ENCODE measurements around the gene NIPBL. TPM values are rescaled to one million over a fixed set of nuclear protein-coding genes. Genes with fewer than 3 reads are reported as not detected.

The NIPBL gene
- total RNA-seq, 1 experiment from 2014 or later = 61.3 TPM

GRCh38 chr5:36950586-36951457, 74.3 kb downstream of the NIPBL start:
- H3K9me3 ChIP-seq (ENCODE audit: control insufficient read depth, low read depth, low read length) = no peaks in the 10 kb centered on the region
- peaks cover 3 to 10% (median 7%) of the 10 kb centered on the region in 3 experiments; a peak in 5 of 7 replicates for H3K36me3 Mint-ChIP-seq (ENCODE audit: insufficient read depth in 1 of 3, low read depth in 3 of 3)
- no peaks in the 10 kb centered on the region for H3K9me3 Mint-ChIP-seq
- H3K4me3 Mint-ChIP-seq = no peak overlapping the region
- H3K23me2 ChIP-seq (ENCODE audit: insufficient read length, low read depth, low read length, poor library complexity, severe bottlenecking) = no peaks in the 10 kb centered on the region
- WGBS (ENCODE audit: extremely low coverage, insufficient read length, low lambda C conversion rate) = no CpG with 5 or more reads among the region's 5 CpGs
- peaks cover 7 to 8% of the 10 kb centered on the region in 2 experiments; a peak in 3 of 4 replicates for H3K4me1 Mint-ChIP-seq
- no peak overlapping the region for H4K91ac ChIP-seq (ENCODE audit: insufficient read length, low read depth, low read length)
- no peak overlapping the region for H3K27ac ChIP-seq (ENCODE audit: insufficient read length, low read depth, low read length)
- no peaks in the 10 kb centered on the region for H3K79me1 ChIP-seq (ENCODE audit: insufficient read depth, low read depth, low read length, poor library complexity, severe bottlenecking)
- H3K4me2 ChIP-seq (ENCODE audit: insufficient read depth, insufficient read length, low read length) = no peak overlapping the region
- no peak overlapping the region for H3K9ac ChIP-seq (ENCODE audit: extremely low read depth, insufficient read length, low read length)
- H3K27ac Mint-ChIP-seq = peak overlapping the region in 1 of 3 experiments; percentile 29; a peak in 3 of 7 replicates
- H3K23ac ChIP-seq (ENCODE audit: insufficient read length, low read depth, low read length) = no peak overlapping the region
- no peak for TF ChIP-seq CTCF (conservative IDR thresholded peaks at IDR 0.05)
- DNase-seq = no peak
- no peak overlapping the region for H2BK5ac ChIP-seq (ENCODE audit: insufficient read length, low read length)
- no peak overlapping the region for H2BK120ac ChIP-seq (ENCODE audit: low read depth, low read length, poor library complexity, severe bottlenecking)
- H3K27me3 ChIP-seq (ENCODE audit: insufficient read depth, low read length) = no peaks in the 10 kb centered on the region
- no peak overlapping the region for H3K56ac ChIP-seq (ENCODE audit: insufficient read length, low read depth, low read length)
- peaks cover 2% of the 10 kb centered on the region; the same call in 1 of the 2 replicates for H3K79me2 ChIP-seq (ENCODE audit: insufficient read depth, low read length)
- H2BK20ac ChIP-seq (ENCODE audit: low read depth, low read length, poor library complexity, severe bottlenecking) = no peak overlapping the region
- no peaks in the 10 kb centered on the region for H3K4me1 ChIP-seq (ENCODE audit: insufficient read depth, low read length)
- no peaks in the 10 kb centered on the region for H3K27me3 Mint-ChIP-seq (ENCODE audit: low read depth)
- no peak overlapping the region for H3K4ac ChIP-seq (ENCODE audit: low read depth, low read length)
- no peak overlapping the region for H2BK15ac ChIP-seq (ENCODE audit: low read depth, low read length)
- no peak overlapping the region for H4K5ac ChIP-seq (ENCODE audit: insufficient read length, low read depth, low read length)
- H4K8ac ChIP-seq (replicated peaks; ENCODE audit: insufficient read length, low read depth, low read length) = no peak overlapping the region
- no peak overlapping the region for H3K18ac ChIP-seq (ENCODE audit: insufficient read length, low read depth, low read length)
- H3K14ac ChIP-seq (ENCODE audit: insufficient read depth, low read length) = no peak overlapping the region
- H4K20me1 ChIP-seq (ENCODE audit: control insufficient read depth, insufficient read depth, insufficient read length) = no peaks in the 10 kb centered on the region
- no peak overlapping the region for H2BK12ac ChIP-seq (ENCODE audit: insufficient read length, low read depth, low read length)
- no peak overlapping the region for H2AFZ ChIP-seq (ENCODE audit: low read length)
- no peak overlapping the region for H2AK5ac ChIP-seq (ENCODE audit: insufficient read length, low read length)
- H3T11ph ChIP-seq (ENCODE audit: low read length) = no peak overlapping the region

All from H9 (cell line).